Upper lobe of right lung (tissue), 1 donor: ENCODE results near the gene APOB. TPM values are rescaled to one million over a fixed set of nuclear protein-coding genes. Genes with fewer than 3 reads are reported as not detected.

Experiments
- ATAC-seq: fragments of 200-7000 bp; cut with Tn5 transposase; one replicate; pipeline ENCODE4 v1.9.1; 2020; ENCODE audit warnings: mild to moderate bottlenecking, moderate library complexity
- DNase-seq: peaks from one replicate; pipeline ENCODE4 v3.0.0-alpha.2; 2020
- H3K27ac ChIP-seq: fragments of 200-600 bp; one replicate; pipeline ENCODE4 v1.8.0; 2022
- H3K27me3 ChIP-seq: fragments of 200-600 bp; one replicate; pipeline ENCODE4 v1.8.0; 2022; ENCODE audit warnings: mild to moderate bottlenecking
- H3K36me3 ChIP-seq: fragments of 200-600 bp; one replicate; pipeline ENCODE4 v1.8.0; 2022
- H3K4me1 ChIP-seq: fragments of 200-600 bp; one replicate; pipeline ENCODE4 v1.8.0; 2022
- H3K4me3 ChIP-seq: fragments of 200-600 bp; one replicate; pipeline ENCODE4 v1.8.0; 2022; ENCODE audit warnings: mild to moderate bottlenecking
- H3K9me3 ChIP-seq: fragments of 200-600 bp; one replicate; pipeline ENCODE4 v1.8.0; 2022
- CTCF ChIP-seq: fragments of 200-600 bp; IDR thresholded peaks from one replicate; pipeline ENCODE4 v1.8.0; 2022; ENCODE audit warnings: antibody characterized with exemption
- intact Hi-C: fragments of 100-400 bp; cut with DNase I; formaldehyde crosslinking; loops from one replicate; pipeline ENCODE4 v1.11.0; 2022
- total RNA-seq: library from RNA; stranded (reverse); fragmentation: NEBNext Ultra II Directional; extraction: Animal tissue kit (Norgen Biotek cat#: 25700); gene quantifications from one replicate; pipeline ENCODE4 v1.2.1, GENCODE V29; 2021
- donor health status: DM: no; HTN: yes; CAD: no; lungs with severe emphysema.

Gene APOB
- total RNA-seq, 1 donor from 2014 or later: 0.49 TPM

GRCh38 chr2:20988905-20989304, 55.0 kb downstream of the APOB start:
- DNase-seq (no peak), ATAC-seq (no peak)
- intact Hi-C loops: no loop called here
- Histone ChIP-seq H3K4me1 (peaks cover 5% of the 10 kb centered on the region), H3K36me3 (no peaks in the 10 kb centered on the region), H3K9me3 (no peaks in the 10 kb centered on the region), H3K27me3 (no peaks in the 10 kb centered on the region), H3K27ac (no peak overlapping the region), H3K4me3 (no peak overlapping the region)
- TF ChIP-seq CTCF: no peak

DNA sequence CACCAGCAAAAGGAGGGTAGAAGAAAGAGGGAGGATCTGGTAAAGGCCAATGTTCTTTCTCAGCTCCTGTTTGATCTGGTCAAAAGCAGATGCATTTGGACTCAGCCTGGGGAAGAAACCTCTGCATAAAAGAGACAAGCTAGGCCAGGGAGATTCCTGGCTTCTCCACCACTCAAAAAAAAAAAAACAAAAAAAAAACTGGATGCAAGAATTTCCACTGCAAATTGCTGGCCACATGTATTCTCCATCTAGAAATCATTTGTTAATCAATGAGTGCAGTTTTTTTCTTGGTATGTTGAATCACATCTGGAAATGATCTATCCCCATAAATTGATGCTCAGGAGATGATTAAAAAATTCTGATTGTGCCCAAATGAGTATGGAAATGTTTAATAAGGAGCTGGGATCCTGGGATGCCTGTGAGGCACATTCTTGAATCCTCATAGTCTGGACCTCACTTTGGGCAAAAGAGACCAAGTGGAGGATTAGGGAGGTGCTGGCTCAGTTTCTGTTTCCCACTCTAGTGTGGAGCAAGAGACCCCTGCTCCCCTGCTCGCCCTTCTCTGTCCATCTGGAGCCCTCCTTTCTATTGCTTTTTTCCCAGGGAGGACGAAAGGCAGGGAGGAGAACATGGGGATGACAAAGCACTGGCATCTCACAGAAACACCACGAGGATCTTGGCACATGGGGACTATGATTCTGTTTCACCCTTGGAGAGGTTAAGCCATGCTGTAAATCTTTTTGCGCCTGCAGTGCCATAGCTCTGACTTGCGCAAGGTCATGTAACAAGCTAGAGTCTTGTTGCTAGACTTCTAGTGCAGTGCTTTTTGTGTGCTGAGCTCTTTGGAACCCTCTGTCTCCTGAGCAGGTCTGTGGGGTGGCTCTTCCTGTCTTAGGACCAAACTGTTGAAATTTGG, 57.6 kb downstream of the APOB start:
- TF ChIP-seq CTCF: no peak
- ATAC-seq (no peak), DNase-seq (no peak)
- intact Hi-C loops: no loop called here
- H3K27me3 ChIP-seq: no peaks in the 10 kb centered on the region
- H3K4me1 ChIP-seq: no peaks in the 10 kb centered on the region
- H3K9me3 ChIP-seq: no peaks in the 10 kb centered on the region
- H3K27ac ChIP-seq: no peak overlapping the region
- H3K36me3 ChIP-seq: no peaks in the 10 kb centered on the region
- H3K4me3 ChIP-seq: no peak overlapping the region

- no peak for TF ChIP-seq CTCF
- no peak overlapping the region for H3K4me3 ChIP-seq
- no peaks in the 10 kb centered on the region for H3K4me1 ChIP-seq
- intact Hi-C loops: no loop called here
- H3K36me3 ChIP-seq: no peaks in the 10 kb centered on the region
- ATAC-seq (no peak), DNase-seq (no peak)
- H3K27ac ChIP-seq: no peak overlapping the region
- no peaks in the 10 kb centered on the region for H3K9me3 ChIP-seq
- H3K27me3 ChIP-seq: no peaks in the 10 kb centered on the region
Observed at GRCh38 chr2:20985062-20985461, 58.8 kb downstream of the APOB start.

- Histone ChIP-seq H3K27me3 (no peaks in the 10 kb centered on the region), H3K4me1 (no peaks in the 10 kb centered on the region), H3K4me3 (no peak overlapping the region), H3K27ac (no peak overlapping the region), H3K36me3 (no peaks in the 10 kb centered on the region), H3K9me3 (no peaks in the 10 kb centered on the region)
- no peak for TF ChIP-seq CTCF
- DNase-seq: no peak
- intact Hi-C loops: no loop called here
- no peak for ATAC-seq
Observed at GRCh38 chr2:20984408-20984807, 59.5 kb downstream of the APOB start.

DNA sequence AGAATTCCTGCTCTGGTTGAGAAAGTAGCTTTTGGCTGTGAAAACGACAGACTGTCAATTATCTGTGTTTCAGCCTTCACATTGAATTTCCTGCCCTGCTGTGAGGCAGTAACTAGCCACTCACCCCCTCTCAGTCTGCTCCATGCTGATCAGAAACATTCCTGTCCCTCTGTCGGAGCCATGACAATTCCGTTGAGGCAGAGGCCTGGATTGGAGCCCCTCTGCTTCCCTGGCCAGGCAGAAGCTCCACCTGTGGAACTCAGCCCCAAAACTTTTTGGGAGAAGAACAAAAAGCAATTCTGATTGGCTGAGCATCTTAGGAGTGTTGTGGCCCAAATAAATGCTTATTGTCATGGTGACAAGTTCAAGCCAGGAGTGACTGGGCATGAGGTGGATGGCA, 60.0 kb downstream of the APOB start:
- H3K9me3 ChIP-seq: no peaks in the 10 kb centered on the region
- no peak overlapping the region for H3K4me3 ChIP-seq
- H3K27me3 ChIP-seq: no peaks in the 10 kb centered on the region
- DNase-seq (no peak), ATAC-seq (no peak)
- H3K27ac ChIP-seq: no peak overlapping the region
- H3K36me3 ChIP-seq: no peaks in the 10 kb centered on the region
- no peak for TF ChIP-seq CTCF
- H3K4me1 ChIP-seq: no peaks in the 10 kb centered on the region
- intact Hi-C loops: no loop called here
